Esophagus muscularis mucosa (tissue), 3 donors: Measurements from ENCODE around the gene TFAP2E.

Experiments
- POLR2A ChIP-seq: fragments of 450-650 bp; IDR thresholded peaks from one replicate; pipeline ENCODE4 v1.6.1; 2017; ENCODE audit warnings: antibody characterized with exemption, moderate library complexity, mild to moderate bottlenecking, low read depth
- POLR2AphosphoS5 ChIP-seq, 2 donors: sonication (generic); formaldehyde crosslinking; IDR thresholded peaks; one replicate each; pipeline ENCODE4 v1.6.1; 2017; ENCODE audit warnings: antibody characterized with exemption in 2 of 2
- TF ChIP-seq, protein P1 (sequence below), 3 experiments: fragments of 200-600 bp in 2 of 3; fragments of 450-650 bp in 1 of 3; sonication (generic) in 2 of 3; IDR thresholded peaks; one replicate each; pipeline ENCODE4 v1.5.1; 2017 to 2019; ENCODE audit warnings: antibody characterized with exemption in 3 of 3, mild to moderate bottlenecking in 2 of 3, moderate library complexity in 1 of 3

DNA sequence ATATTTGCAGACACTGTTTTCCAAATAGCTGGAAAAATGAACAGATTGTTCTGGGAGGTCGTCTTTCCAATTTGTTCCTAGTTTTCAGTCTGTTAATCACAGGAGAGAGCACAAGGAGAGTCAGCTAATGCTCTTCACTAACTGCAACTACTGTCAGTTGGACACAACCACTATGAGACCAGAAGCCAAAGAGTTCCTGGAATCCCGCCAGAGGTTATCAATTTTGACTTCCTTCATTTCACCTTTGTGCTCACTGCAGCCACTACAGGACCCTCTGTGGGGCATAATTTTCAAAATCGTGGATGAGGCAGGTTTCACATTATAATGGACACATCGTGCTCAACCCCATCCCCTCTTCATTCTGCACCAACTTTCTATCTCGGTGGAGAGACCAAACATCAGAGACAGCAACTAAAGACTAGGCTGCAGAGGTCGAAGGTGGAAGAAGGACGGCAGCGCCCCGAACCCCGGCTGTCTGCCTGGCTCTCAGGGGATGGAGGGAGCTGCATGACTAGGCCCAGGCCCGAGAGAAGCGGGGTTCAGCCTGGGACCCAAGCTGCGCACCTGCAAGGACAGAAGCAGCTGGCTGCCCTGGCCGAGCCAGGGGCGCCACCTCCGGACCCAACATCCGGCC, 16.5 kb upstream of the TFAP2E start:
- TF ChIP-seq, protein P1, sequence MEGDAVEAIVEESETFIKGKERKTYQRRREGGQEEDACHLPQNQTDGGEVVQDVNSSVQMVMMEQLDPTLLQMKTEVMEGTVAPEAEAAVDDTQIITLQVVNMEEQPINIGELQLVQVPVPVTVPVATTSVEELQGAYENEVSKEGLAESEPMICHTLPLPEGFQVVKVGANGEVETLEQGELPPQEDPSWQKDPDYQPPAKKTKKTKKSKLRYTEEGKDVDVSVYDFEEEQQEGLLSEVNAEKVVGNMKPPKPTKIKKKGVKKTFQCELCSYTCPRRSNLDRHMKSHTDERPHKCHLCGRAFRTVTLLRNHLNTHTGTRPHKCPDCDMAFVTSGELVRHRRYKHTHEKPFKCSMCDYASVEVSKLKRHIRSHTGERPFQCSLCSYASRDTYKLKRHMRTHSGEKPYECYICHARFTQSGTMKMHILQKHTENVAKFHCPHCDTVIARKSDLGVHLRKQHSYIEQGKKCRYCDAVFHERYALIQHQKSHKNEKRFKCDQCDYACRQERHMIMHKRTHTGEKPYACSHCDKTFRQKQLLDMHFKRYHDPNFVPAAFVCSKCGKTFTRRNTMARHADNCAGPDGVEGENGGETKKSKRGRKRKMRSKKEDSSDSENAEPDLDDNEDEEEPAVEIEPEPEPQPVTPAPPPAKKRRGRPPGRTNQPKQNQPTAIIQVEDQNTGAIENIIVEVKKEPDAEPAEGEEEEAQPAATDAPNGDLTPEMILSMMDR (IDR thresholded peaks at IDR 0.05), result no peak
- no peak for TF ChIP-seq POLR2A
- no peak for TF ChIP-seq POLR2AphosphoS5 (IDR thresholded peaks at IDR 0.05)
